GM18858 (cell line): ENCODE data around the gene MAPK1.
"Not testable (repeated sequence)": the region's sequence is repeated elsewhere in the genome, so short reads cannot be mapped to it uniquely, and the experiment has no call there.

Experiments
- ATAC-seq: cut with Tn5 transposase; IDR thresholded peaks from one replicate; pipeline ENCODE4 v1.9.1; 2021; ENCODE audit not compliant: unreplicated experiment

Gene MAPK1

DNA sequence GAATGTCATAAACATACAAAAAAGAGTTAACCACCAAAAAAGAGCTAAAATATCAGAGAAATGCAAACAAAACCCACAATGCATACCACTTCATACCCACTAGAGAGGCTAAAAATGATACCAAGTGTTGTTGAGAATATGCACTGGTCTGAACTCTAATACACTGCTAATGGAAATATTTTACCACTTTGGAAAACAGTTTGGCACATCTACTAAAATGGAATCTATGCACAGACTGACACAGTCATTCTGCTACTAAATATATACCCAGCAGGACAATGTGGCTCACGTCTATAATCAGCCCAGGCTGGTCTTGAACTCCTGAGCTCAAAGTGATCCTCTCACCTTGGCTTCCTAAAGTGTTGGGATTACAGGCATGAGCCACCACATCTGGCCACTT is 18.0 kb downstream of the MAPK1 start:
- ATAC-seq, result no peak

DNA sequence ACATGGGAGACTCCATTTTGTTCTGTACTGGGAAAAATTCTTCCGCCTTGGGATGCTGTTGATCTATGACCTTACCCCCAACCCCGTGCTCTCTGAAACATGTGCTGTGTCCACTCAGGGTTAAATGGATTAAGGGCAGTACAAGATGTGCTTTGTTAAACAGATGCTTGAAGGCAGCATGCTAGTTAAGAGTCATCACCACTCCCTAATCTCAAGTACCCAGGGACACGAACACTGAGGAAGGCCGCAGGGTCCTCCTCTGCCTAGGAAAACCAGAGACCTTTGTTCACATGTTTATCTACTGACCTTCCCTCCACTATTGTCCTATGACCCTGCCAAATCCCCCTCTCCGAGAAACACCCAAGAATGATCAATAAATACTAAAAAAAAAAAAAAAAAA is 19.4 kb downstream of the MAPK1 start:
- ATAC-seq, result not testable (repeated sequence)

DNA sequence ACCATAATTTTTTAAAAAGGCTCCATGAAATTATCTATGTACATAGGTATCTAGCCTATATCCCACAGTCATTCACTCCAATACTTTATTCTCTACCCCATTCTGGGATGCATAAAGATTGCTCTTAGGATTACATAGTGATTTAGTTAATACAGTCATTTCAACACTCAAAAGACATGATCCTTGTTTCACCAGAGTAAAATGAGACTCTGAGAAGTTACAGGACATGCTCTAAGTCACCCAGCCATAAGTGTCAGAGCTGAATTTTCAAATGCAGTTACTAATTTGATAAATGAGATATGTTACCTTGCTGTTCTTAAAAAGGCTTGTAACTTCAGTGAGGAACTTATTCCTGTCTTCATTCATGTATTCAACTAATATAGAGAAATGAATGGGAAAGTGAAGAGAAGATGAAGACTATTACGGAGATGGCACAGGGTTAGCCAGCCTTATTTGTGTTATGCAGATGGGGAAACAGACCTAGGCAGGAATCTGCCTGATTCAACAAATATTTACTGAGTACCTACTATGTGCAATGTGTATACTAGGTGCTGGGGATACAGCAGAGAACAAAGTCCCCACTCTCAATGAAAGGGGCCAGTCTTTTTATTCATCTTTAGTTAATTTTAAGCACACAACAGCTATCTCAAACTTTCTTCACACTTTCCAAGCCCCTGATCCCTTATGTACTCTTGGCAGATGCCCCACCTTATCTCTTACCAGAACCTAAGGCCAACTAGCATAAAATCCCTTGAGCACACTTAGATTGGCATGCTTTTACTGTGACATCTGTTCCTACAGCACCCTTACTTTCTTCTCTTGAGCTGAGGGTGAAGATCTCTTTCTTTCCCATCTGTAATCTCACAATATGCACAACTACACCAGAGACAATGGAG is 21.6 kb downstream of the MAPK1 start:
- no peak for ATAC-seq

DNA sequence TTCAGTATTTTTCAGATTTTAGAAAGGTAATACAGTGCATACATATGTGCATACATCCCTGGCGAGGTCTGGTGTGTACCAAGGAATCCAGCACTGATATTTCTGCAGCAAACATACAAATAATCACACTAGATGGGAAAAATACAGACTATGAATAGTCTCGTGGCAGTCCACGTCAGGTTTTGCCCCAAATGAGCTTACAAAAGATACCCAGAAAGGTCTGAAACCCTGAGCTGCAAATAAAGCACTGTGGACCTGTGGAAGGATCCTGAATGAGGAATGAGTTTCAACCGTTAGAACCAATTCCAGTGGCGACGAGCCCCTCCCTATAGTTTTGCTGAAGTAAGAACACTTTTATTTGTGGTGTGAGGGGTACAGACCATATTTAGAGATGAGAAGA is 24.5 kb downstream of the MAPK1 start:
- no peak for ATAC-seq

DNA sequence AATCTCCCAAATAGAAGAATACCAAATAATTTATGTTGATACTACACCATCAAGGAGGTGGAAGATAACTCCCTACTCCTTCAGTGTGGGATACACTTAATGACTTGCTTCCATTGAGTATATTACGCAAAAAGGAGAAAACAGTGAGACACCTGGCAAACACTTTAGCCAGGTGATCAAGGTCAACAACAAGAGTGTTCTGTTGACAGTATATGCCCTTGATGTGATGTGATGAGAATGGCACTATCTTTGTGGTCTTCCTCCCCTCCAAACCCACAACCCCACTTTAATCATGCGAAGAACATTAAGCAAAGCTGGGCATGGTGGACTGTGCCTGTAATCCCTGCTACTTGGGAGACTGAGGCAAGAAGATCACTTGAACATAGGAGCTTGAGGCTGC is 26.0 kb downstream of the MAPK1 start:
- ATAC-seq, result no peak

DNA sequence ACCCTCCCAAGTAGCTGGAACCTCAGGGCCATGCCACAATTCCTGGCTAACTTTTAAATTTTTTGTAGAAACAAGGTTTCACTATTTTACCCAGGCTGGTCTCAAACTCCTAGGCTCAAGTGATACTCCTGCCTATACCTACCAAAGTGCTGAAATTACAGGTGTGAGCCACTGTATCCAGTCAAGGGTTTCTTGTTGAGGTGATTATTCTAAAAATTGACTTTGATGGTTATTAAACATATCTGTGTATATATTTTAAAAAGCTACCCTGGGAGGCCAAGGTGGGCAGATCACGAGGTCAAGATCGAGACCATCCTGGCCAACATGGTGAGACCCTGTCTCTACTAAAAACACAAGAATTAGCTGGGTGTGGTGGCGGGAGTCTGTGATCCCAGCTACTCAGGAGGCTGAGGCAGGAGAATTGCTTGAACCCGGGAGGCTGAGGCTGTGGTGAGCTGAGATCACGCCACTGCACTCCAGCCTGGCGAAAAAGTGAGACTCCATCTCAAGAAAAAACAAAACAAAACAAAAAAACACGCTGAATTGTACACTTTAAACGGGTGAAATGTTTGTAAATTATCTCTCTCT is 27.1 kb downstream of the MAPK1 start:
- no peak for ATAC-seq

DNA sequence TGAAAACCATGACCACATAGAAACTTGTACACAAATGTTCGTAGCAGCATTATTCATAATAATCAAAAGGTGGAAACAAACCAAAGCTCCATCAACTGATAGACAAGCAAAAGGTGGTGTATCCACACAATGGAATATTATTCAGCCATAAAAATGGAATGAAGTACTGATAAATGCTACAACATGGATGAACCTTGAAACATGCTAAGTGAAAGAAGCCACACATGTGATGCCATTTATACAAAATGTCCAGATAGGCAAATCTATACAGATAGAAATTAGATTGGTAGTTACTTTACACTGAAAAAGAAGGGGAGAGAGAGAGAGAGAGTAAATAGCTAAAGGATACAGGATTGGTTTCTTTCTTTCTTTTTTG is 27.7 kb downstream of the MAPK1 start:
- ATAC-seq, result no peak

DNA sequence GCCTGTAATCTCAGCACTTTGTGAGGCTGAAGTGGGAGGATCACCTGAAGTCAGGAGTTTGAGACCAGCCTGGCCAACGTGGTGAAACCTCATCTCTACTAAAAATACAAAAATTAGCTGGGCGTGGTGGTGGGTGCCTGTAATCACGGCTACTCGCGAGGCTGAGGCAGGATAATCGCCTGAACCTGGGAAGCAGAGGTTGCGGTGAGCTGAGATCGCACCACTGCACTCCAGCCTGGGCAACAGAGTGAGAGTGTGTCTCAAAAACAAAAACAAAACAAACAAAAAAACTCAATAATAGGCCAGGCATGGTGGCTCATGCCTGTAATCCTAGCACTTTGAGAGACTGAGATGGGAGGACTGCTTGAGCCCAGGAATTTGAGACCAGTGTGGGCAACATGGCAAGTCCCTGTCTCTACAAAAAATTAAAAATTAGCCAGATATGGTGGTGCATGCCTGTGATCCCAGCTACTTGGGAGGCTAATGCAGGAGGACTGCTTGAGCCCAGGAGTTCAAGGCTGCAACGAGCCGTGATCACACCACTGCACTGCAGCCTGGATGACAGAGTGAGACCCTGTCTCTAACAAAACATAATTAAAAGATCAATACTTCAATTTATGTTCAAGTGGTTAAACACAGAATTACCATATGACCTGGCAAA is 28.2 kb downstream of the MAPK1 start:
- ATAC-seq, result not testable (repeated sequence)

DNA sequence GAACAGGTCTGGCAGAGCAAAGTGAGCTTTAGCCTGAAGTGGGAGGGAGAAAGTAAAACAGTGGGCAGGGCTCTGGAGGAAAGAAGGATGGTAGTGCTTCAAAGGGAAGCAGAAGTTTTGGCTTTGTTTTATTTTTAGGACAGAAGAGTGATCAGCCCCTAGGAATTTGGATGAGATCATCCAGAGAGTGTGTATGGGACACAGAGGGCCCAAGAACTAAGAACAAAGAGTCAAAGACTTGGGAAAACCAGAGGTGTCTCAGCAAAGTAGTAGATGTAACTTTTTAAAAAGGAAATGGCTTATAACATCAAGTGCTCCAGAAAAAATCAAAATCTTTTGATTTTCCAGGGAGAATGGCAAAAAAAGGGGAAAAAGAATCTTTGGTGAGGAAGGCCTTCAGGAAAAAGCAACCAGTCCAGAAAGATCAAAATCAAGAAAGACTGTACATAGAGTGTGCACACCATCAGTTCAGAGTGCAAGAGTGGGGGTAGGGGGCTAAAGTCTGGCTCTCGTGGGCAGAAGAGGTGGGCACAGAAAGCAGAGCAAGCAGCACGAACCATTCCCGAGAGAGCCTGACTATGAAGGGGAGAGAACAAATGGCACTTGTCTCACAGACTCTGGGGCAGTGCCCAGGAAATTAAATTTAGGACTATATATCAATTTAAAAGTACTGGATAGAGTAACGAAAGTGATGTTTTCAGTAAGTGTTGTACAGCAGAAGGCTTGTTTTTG is 30.0 kb downstream of the MAPK1 start:
- ATAC-seq, result no peak

DNA sequence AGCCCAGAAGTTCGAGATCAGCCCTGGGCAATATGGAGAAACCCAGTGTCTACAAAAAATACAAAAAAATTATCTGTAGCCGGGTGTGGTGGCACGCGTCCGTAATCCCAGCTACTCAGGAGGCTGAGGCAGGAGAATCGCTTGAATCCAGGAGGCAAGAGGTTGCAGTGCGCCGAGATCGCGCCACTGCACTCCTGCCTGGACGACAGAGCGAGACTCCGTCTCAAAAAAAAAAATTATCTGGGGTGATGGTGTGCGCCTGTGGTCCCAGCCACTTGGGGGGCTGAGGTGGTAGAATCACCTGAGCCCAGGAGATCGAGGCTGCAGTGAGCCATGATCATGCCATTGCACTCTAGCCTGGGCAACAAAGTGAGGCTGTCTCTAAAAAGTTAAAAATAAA is 31.0 kb downstream of the MAPK1 start:
- ATAC-seq, result not testable (repeated sequence)

DNA sequence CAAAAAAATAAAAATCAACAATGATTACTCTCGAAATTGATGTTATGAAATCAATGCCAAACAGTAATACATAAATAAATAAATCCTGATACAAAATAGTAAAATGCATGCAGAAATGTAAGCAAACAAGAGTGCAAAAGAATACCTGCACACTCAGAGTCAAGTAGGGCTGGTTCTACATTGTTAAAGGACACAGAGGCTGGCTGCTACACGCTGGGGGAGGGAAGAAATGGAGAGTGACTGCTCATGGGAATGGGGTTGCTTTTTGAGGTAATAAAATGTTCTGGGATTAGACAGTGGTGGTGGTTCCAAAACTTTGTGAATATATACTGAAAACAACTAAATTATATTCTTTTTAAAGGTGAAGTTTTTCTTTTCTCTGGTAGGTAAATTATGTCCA is 32.1 kb downstream of the MAPK1 start:
- ATAC-seq, result no peak

DNA sequence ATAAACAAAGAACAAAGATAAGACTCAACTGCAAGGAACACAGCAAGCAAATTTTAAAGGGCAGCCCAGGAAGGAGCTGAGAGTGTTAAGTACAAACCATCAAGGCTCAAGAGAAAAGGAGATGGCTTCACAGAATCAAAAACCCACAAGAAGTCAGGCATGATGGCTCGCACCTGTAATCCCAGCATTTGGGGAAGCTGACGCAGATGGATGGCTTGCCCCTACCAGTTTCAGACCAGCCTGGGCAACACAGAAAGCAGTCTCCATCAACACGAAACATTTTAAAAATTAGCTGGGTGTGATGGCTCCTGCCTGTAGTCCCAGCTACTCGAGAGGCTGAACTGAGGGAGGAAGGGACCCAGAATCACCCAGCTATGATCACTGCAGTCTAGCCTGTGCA is 32.6 kb downstream of the MAPK1 start:
- no peak for ATAC-seq

DNA sequence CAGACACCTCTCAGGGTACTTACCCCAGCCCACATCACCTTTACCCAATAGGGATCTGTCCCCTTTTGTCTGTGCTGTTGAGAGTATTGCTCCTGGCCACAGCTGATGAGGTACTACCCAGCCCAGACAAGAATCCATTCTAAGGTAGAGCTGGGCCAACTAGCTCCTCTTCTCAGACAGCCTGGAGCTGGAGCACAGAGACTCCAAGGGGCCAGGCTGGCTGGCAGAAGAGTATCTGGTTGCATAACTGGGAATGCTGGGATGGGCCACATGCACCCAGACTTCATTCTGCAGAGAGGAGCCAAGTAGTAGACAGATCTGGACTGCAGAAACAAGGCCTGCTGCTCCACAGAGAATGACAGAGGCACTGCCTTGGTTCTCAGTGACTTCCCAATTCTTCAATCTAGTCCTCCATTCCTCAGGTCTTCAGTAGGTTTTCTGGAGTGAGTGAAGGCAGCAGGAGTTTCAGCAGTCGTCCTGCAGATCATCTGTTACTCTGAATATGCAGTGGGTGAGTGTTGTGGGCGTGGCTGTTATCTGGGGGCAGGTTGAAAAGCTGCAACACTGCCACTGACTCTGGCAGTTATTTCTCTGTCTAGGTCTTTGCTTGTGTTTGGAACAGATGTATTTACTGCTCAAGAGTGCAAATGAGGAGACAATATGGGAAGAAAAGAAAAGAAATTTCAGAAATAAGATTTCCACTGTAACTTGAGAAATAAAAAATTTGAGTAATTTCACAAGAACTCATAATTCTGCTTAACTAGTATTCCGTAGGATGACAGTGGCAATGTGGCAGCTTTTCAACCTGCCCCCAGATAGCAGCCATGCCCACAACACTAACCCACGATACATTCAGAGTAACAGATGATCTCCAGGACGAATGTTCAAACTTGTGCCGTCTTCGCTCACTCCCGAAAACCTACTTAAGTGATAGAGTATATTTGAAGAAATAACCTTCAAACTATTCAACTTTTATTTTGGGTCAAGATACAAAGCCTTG is 34.9 kb downstream of the MAPK1 start:
- ATAC-seq, result no peak

DNA sequence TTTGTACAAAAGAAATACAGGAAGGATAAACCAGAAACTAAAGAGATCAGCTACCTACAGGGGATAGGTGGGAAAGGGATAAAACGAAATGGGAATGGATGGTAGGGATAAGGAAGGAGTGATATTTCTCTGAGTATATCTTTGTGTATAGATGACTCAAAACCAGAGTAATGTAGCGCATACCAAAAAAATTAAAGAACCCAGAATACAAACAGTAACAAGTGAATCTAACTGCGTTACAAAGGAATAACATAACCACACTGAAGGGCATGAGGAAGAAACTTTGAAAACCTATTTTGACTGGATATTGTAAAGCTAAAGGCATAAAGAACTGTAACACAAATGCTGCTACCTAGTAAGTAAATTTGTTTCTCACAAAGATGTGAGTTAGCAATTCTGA is 37.9 kb downstream of the MAPK1 start:
- ATAC-seq, result no peak

DNA sequence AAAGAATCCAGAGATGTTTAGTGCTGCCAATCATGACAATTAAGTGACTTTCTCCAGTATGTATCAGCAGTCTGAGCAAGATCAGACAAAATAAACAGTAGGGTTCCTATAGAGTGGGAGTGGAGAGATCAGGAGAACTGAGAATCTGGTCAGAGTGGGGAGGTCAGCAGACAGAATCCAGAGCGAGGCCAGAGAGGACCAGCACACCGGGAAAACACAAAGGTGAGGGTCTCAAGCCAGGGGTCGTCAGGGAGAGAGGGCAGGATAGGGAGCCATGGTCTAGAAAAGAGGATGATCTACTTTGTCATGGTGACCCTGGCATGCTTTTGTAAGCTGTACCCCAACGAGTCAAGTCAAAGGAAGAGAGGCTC is 39.2 kb downstream of the MAPK1 start:
- no peak for ATAC-seq

DNA sequence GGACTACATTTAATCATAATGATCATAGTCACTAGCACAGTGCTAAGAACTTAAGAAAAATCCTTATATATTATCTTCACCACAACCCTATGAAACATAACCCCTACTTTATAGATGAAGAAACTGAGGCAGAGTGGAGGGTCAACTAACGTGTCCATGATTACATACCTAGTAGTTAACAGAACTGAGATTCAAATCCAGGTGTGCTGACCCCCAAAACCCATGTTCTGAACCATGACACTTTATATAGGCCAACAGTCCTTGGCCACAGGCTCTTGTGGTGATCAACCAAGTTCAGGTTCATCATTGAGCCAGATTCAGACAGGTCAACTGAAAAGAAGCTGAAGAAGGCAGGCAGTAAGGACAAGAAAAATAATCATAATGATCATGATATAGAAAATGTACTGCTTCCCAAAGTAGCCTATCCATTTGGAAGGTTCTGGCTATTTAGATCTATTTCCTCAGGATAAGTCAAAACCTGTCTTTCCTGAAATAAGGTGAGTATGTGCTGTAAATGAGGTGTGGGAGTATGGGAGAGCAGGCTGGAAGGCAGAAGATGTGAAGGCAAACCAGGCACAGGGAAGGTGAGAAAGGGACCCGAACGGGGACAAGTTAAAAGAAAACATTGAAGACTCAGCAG is 39.7 kb downstream of the MAPK1 start:
- ATAC-seq, result no peak

DNA sequence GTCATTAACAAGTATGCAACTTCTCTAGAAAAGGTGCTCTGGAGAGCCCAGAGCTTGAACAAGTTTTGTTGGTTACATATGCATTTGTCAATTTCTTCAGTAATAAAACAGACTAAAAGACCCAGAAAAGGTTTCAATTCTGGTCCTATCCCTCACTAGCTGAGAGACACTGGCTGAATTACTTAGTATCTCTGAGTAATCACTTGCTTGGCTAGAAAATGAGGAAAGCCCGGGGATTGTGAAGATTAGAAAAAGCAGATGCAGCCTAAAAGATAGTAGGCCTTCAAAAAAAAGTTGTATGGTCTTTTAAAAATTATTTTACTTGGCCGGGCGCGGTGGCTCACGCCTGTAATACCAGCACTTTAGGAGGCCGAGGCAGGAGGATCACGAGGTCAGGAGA is 41.2 kb downstream of the MAPK1 start:
- ATAC-seq, result no peak

DNA sequence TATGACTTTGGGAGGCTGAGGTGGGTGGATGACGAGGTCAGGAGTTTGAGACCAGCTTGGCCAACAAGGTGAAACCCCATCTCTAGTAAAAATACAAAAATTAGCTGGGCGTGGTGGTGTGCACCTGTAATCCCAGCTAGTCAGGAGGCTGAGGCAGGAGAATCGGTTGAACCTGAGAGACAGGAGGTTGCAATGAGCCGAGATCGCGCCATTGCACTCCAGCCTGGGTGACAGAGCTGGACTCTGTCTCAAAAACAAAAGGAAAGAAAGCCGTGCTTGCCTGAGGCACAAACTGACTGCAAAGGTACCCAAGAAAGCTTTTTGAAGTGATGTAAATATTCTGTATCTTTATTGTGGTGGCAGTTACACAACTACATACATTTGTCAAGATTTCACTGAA is 42.5 kb downstream of the MAPK1 start:
- not testable (repeated sequence) for ATAC-seq

DNA sequence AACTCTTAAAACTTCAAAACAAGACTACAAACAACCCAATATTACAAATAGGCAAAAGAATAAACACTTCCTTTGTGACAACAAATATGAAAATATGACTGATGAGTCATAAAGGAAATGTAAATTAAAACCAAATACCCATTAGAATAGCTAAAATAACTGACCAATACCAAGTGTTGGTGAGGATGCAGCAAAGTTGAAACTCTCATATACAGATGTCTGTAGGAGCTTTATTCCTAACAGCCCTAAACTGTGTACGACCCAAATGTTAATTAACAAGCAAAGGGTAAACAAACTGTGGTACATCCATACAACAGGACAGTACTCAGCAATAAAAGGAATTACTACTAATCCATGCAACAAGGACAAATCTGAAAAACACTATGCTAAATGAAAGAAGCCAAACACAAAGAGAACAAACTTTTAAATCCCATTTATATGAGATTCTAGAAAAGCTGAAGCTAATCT is 43.0 kb downstream of the MAPK1 start:
- ATAC-seq, result no peak
